ENCODE results near the gene PSMD7.

PSMD7 gene

GRCh38 chr16:74302341-74302740 lies 5.7 kb downstream of the PSMD7 start:
- TF ChIP-seq CTCF (IDR thresholded peaks at IDR 0.05; ENCODE audit: insufficient read depth, low read length) (no peak), REST (IDR thresholded peaks at IDR 0.05; ENCODE audit: insufficient replicate concordance, low read depth) (no peak), SPI1 (IDR thresholded peaks at IDR 0.05; ENCODE audit: borderline replicate concordance, low read depth) (no peak), GABPA (IDR thresholded peaks at IDR 0.05; ENCODE audit: low read depth) (no peak), POLR2AphosphoS5 (IDR thresholded peaks at IDR 0.05; ENCODE audit: low read depth) (no peak)
- Histone ChIP-seq H3K4me3 (replicated peaks; ENCODE audit: insufficient read depth, low read length) (no peak overlapping the region), H3K27me3 (ENCODE audit: insufficient read depth, poor library complexity, severe bottlenecking) (no peaks in the 10 kb centered on the region), H3K27ac (replicated peaks) (no peak overlapping the region)
- DNase-seq (ENCODE audit: low read depth in 1 of 2, low spot score in 1 of 2) = no peak

- DNase-seq (ENCODE audit: low read depth in 1 of 2, low spot score in 1 of 2) = no peak
- Histone ChIP-seq H3K27me3 (ENCODE audit: insufficient read depth, poor library complexity, severe bottlenecking) (no peaks in the 10 kb centered on the region), H3K4me3 (replicated peaks; ENCODE audit: insufficient read depth, low read length) (no peak overlapping the region), H3K27ac (replicated peaks) (no peak overlapping the region)
- TF ChIP-seq SPI1 (IDR thresholded peaks at IDR 0.05; ENCODE audit: borderline replicate concordance, low read depth) = no peak
- no peak for TF ChIP-seq GABPA (IDR thresholded peaks at IDR 0.05; ENCODE audit: low read depth)
- no peak for TF ChIP-seq REST (IDR thresholded peaks at IDR 0.05; ENCODE audit: insufficient replicate concordance, low read depth)
- peak; percentile 12 for TF ChIP-seq CTCF (IDR thresholded peaks at IDR 0.05; ENCODE audit: insufficient read depth, low read length)
- TF ChIP-seq POLR2AphosphoS5 (IDR thresholded peaks at IDR 0.05; ENCODE audit: low read depth) = 0 out of 2 replicates have a peak, but pooled peaks have one; percentile 31
Observed at GRCh38 chr16:74304164-74304834, 7.7 kb downstream of the PSMD7 start.

- no peak for DNase-seq (ENCODE audit: low read depth in 1 of 2, low spot score in 1 of 2)
- H3K4me3 ChIP-seq (replicated peaks; ENCODE audit: insufficient read depth, low read length) = no peak overlapping the region
- TF ChIP-seq CTCF (IDR thresholded peaks at IDR 0.05; ENCODE audit: insufficient read depth, low read length) (no peak), SPI1 (IDR thresholded peaks at IDR 0.05; ENCODE audit: borderline replicate concordance, low read depth) (peak; percentile 29; the same call in 1 of the 2 replicates)
- no peaks in the 10 kb centered on the region for H3K27me3 ChIP-seq (ENCODE audit: insufficient read depth, poor library complexity, severe bottlenecking)
- H3K27ac ChIP-seq (replicated peaks) = no peak overlapping the region
Observed at GRCh38 chr16:74304835-74305176, 8.2 kb downstream of the PSMD7 start.

GRCh38 chr16:74305281-74305680 lies 8.7 kb downstream of the PSMD7 start:
- DNase-seq (ENCODE audit: low read depth in 1 of 2, low spot score in 1 of 2) = no peak
- no peaks in the 10 kb centered on the region for H3K27me3 ChIP-seq (ENCODE audit: insufficient read depth, poor library complexity, severe bottlenecking)
- H3K4me3 ChIP-seq (replicated peaks; ENCODE audit: insufficient read depth, low read length) = no peak overlapping the region
- no peak overlapping the region for H3K27ac ChIP-seq (replicated peaks)
- no peak for TF ChIP-seq SPI1 (IDR thresholded peaks at IDR 0.05; ENCODE audit: borderline replicate concordance, low read depth)
- no peak for TF ChIP-seq POLR2AphosphoS5 (IDR thresholded peaks at IDR 0.05; ENCODE audit: low read depth)
- TF ChIP-seq CTCF (IDR thresholded peaks at IDR 0.05; ENCODE audit: insufficient read depth, low read length) = no peak
- TF ChIP-seq REST (IDR thresholded peaks at IDR 0.05; ENCODE audit: insufficient replicate concordance, low read depth) = no peak
- TF ChIP-seq GABPA (IDR thresholded peaks at IDR 0.05; ENCODE audit: low read depth) = no peak

Data from HL-60 (cell line).